ENCODE data around the gene ARHGAP6. TPM values are rescaled to one million over a fixed set of nuclear protein-coding genes. Genes with fewer than 3 reads are reported as not detected.

The ARHGAP6 gene
- polyA plus RNA-seq, 3 donors = 0.31 to 1.1 (median 0.40) TPM

DNA sequence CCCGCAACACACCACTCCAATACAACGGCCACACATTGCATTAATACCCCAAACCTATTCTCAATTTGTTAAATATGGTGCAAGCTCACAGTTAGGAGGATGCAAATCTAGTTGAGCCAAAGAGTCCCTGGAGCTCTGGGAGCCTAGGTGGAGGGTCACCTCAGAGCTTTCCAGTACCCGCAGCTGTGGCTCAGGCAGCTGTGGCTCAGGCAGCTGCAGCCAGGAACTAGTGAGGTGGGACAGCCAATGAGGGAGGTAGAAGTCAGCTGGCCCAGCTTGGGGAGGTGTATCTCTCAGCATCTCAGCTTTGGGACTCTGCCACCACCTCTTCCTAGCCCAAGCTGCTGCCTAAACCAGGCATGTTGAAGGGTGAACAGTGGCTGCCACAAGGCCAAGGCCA lies 36.7 kb upstream of the ARHGAP6 start:
- TF ChIP-seq, protein P1, sequence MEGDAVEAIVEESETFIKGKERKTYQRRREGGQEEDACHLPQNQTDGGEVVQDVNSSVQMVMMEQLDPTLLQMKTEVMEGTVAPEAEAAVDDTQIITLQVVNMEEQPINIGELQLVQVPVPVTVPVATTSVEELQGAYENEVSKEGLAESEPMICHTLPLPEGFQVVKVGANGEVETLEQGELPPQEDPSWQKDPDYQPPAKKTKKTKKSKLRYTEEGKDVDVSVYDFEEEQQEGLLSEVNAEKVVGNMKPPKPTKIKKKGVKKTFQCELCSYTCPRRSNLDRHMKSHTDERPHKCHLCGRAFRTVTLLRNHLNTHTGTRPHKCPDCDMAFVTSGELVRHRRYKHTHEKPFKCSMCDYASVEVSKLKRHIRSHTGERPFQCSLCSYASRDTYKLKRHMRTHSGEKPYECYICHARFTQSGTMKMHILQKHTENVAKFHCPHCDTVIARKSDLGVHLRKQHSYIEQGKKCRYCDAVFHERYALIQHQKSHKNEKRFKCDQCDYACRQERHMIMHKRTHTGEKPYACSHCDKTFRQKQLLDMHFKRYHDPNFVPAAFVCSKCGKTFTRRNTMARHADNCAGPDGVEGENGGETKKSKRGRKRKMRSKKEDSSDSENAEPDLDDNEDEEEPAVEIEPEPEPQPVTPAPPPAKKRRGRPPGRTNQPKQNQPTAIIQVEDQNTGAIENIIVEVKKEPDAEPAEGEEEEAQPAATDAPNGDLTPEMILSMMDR (IDR thresholded peaks at IDR 0.05) = no peak
- H3K36me3 Mint-ChIP-seq = no peaks in the 10 kb centered on the region
- H3K9me3 Mint-ChIP-seq = peaks cover 0 to 4% (median 0%) of the 10 kb centered on the region in 7 donors
- H3K27me3 Mint-ChIP-seq (ENCODE audit: low read depth in 3 of 3) = peaks cover 0 to 11% (median 0%) of the 10 kb centered on the region in 3 donors
- no peak for DNase-seq
- H3K9ac ChIP-seq (ENCODE audit: insufficient read depth, low read length, poor library complexity, severe bottlenecking) = no peak overlapping the region
- H3K9me3 ChIP-seq (replicated peaks in 1 of 2; ENCODE audit: control insufficient read depth in 1 of 2, insufficient read depth in 1 of 2, low read length in 2 of 2) = no peaks in the 10 kb centered on the region
- H3K4me2 ChIP-seq (replicated peaks; ENCODE audit: extremely low read depth, low read length, poor library complexity, severe bottlenecking) = no peak overlapping the region
- intact Hi-C loops (cut with micrococcal nuclease) = no loop called here
- no peak overlapping the region for H3K4me3 Mint-ChIP-seq
- no CpG with 5 or more reads among the region's 3 CpGs for WGBS (ENCODE audit: insufficient coverage)
- no peak overlapping the region for H3K4me3 ChIP-seq (replicated peaks in 1 of 3; ENCODE audit: low read depth in 2 of 3, low read length in 3 of 3)
- H3K36me3 ChIP-seq (replicated peaks in 1 of 2; ENCODE audit: control insufficient read depth in 1 of 2, insufficient read depth in 2 of 2, low read length in 2 of 2) = no peaks in the 10 kb centered on the region
- no peak overlapping the region for H3K27ac Mint-ChIP-seq
- no peaks in the 10 kb centered on the region for H3K4me1 ChIP-seq (ENCODE audit: control insufficient read depth in 1 of 2, insufficient read depth in 2 of 2, low read length in 2 of 2)
- no peaks in the 10 kb centered on the region for H3K4me1 Mint-ChIP-seq
- no peak overlapping the region for H3K27ac ChIP-seq (ENCODE audit: low read depth in 1 of 2, low read length in 2 of 2)
- no peaks in the 10 kb centered on the region for H3K27me3 ChIP-seq (ENCODE audit: control insufficient read depth in 2 of 2, insufficient read depth in 2 of 2, low read length in 2 of 2)
- H2AFZ ChIP-seq (ENCODE audit: insufficient read depth, low read depth, low read length, poor library complexity, severe bottlenecking) = no peak overlapping the region
- no peaks in the 10 kb centered on the region for H3K79me2 ChIP-seq (ENCODE audit: insufficient read depth, low read length)
- no peaks in the 10 kb centered on the region for H4K20me1 ChIP-seq (ENCODE audit: insufficient read depth, low read length)

DNA sequence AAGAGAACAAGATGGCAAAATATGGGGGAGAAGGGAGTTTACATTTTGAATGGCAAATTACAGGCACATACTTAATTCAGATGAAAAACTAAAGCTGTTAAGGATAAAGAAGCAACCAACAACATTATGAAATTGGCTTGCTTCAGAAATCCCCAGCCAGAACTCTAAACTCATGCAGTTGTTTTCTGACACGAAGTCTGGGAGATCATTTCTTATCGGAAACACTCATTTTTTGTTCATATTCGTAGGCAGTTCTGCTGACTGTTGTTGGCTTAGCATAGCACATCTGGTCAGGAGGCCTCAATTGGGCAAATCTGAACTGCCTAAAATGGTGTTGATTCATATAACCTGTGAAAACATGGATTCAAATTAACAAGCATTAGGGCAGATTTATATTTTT lies 33.0 kb upstream of the ARHGAP6 start:
- no peak overlapping the region for H3K9ac ChIP-seq (ENCODE audit: insufficient read depth, low read length, poor library complexity, severe bottlenecking)
- Mint-ChIP-seq H3K9me3 (peaks cover 0 to 1% (median 0%) of the 10 kb centered on the region in 7 donors), H3K27me3 (ENCODE audit: low read depth in 3 of 3) (peaks cover 0 to 10% (median 0%) of the 10 kb centered on the region in 3 donors), H3K4me1 (no peaks in the 10 kb centered on the region), H3K27ac (no peak overlapping the region), H3K36me3 (no peaks in the 10 kb centered on the region), H3K4me3 (no peak overlapping the region)
- H3K9me3 ChIP-seq (replicated peaks in 1 of 2; ENCODE audit: control insufficient read depth in 1 of 2, insufficient read depth in 1 of 2, low read length in 2 of 2) = no peaks in the 10 kb centered on the region
- no peak for DNase-seq
- H3K27me3 ChIP-seq (ENCODE audit: control insufficient read depth in 2 of 2, insufficient read depth in 2 of 2, low read length in 2 of 2) = no peaks in the 10 kb centered on the region
- H3K4me1 ChIP-seq (ENCODE audit: control insufficient read depth in 1 of 2, insufficient read depth in 2 of 2, low read length in 2 of 2) = no peaks in the 10 kb centered on the region
- no CpG with 5 or more reads among the region's 3 CpGs for WGBS (ENCODE audit: insufficient coverage)
- no peaks in the 10 kb centered on the region for H3K79me2 ChIP-seq (ENCODE audit: insufficient read depth, low read length)
- no peak overlapping the region for H2AFZ ChIP-seq (ENCODE audit: insufficient read depth, low read depth, low read length, poor library complexity, severe bottlenecking)
- TF ChIP-seq, protein P1 (IDR thresholded peaks at IDR 0.05) = no peak
- intact Hi-C loops (cut with micrococcal nuclease) = no loop called here
- no peak overlapping the region for H3K4me3 ChIP-seq (replicated peaks in 1 of 3; ENCODE audit: low read depth in 2 of 3, low read length in 3 of 3)
- no peaks in the 10 kb centered on the region for H4K20me1 ChIP-seq (ENCODE audit: insufficient read depth, low read length)
- no peak overlapping the region for H3K27ac ChIP-seq (ENCODE audit: low read depth in 1 of 2, low read length in 2 of 2)
- no peak overlapping the region for H3K4me2 ChIP-seq (replicated peaks; ENCODE audit: extremely low read depth, low read length, poor library complexity, severe bottlenecking)
- H3K36me3 ChIP-seq (replicated peaks in 1 of 2; ENCODE audit: control insufficient read depth in 1 of 2, insufficient read depth in 2 of 2, low read length in 2 of 2) = no peaks in the 10 kb centered on the region
